HepG2 (cell line): ENCODE measurements around the gene CEP20. TPM values are rescaled to one million over a fixed set of nuclear protein-coding genes. Genes with fewer than 3 reads are reported as not detected.

ENCODE experiments used
- ATAC-seq: fragments of 200-7000 bp; cut with Tn5 transposase; 3 replicates; pipeline ENCODE4 v1.9.1; 2020; ENCODE audit warnings: mild to moderate bottlenecking, moderate library complexity
- BruUV-seq: library from RNA; stranded (reverse); fragments of 400-500 nt; replicated peaks from 2 replicates; lab custom pipeline; 2021; lab: Mats Ljungman, UMichigan
- CTCF ChIA-PET: fragments of 300-600 bp; formaldehyde crosslinking; extraction: SDS; loops from one replicate; lab custom pipeline; 2021; ENCODE audit warnings: low total read pairs, inconsistent platforms, low intra/inter-chr PET ratio; lab: Yijun Ruan, JAX
- POLR2A ChIA-PET: fragments of 350-600 bp; sonication (Branson Sonifier 250); formaldehyde crosslinking; loops from one replicate; lab custom pipeline; 2020; ENCODE audit warnings: antibody characterized with exemption, inconsistent platforms; lab: Yijun Ruan, JAX
- DNase-seq: peaks from one replicate; pipeline ENCODE4 v3.0.0-alpha.2; 2015; ENCODE audit warnings: low spot score
- FAIRE-seq: peaks from 3 replicates; lab custom pipeline; 2011; peaks lifted over from hg19 to GRCh38; lab: Jason Lieb, UNC
- H2AFZ ChIP-seq: one replicate; pipeline ENCODE4 v1.6.1; 2011; ENCODE audit warnings: low read length, inconsistent platforms
- H3K27ac ChIP-seq: fragments of 300-600 bp; 3 replicates; pipeline ENCODE4 v1.8.0; 2011; ENCODE audit warnings: mixed run types, mild to moderate bottlenecking, mixed read lengths, low read length, inconsistent platforms; ENCODE audit not compliant: insufficient read depth; ENCODE audit errors: extremely low read length
- H3K27me3 ChIP-seq, 2 experiments: fragments of 200-600 bp in 1 of 2; 2 replicates in 1 of 2; 3 replicates in 1 of 2; pipeline versions ENCODE4 v1.6.0 to v1.8.0; 2011; ENCODE audit warnings: low read length in 2 of 2, mild to moderate bottlenecking in 2 of 2, moderate library complexity in 2 of 2, inconsistent platforms in 1 of 2; ENCODE audit not compliant: insufficient read depth in 2 of 2, control insufficient read depth in 1 of 2
- H3K36me3 ChIP-seq, 2 experiments: fragments of 200-600 bp in 1 of 2; replicated peaks in 1 of 2; 2 replicates in 1 of 2; 3 replicates in 1 of 2; pipeline versions ENCODE4 v1.5.1 to v1.8.0; 2011; ENCODE audit warnings: low read length in 2 of 2, inconsistent platforms in 1 of 2; ENCODE audit not compliant: insufficient read depth in 2 of 2, control insufficient read depth in 1 of 2
- H3K4me1 ChIP-seq: 2 replicates; pipeline ENCODE4 v1.5.1; 2012; ENCODE audit warnings: low read length, inconsistent platforms; ENCODE audit not compliant: insufficient read depth
- H3K4me2 ChIP-seq: 2 replicates; pipeline ENCODE4 v1.6.0; 2011; ENCODE audit warnings: low read depth, low read length, inconsistent platforms
- H3K4me3 ChIP-seq, 3 experiments: fragments of 200-600 bp in 1 of 3; sonication (generic), shearing (Covaris generic) in 1 of 3; replicated peaks in 1 of 3; 2 replicates each; pipeline ENCODE4 v1.5.1; 2011 to 2016; ENCODE audit warnings: low read length in 3 of 3, inconsistent platforms in 2 of 3, low read depth in 2 of 3, mild to moderate bottlenecking in 2 of 3, control low read depth in 1 of 3, mixed read lengths in 1 of 3; ENCODE audit not compliant: insufficient read depth in 1 of 3
- H3K79me2 ChIP-seq: one replicate; pipeline ENCODE4 v1.6.1; 2011; ENCODE audit warnings: low read length, inconsistent platforms; ENCODE audit not compliant: insufficient read depth
- H3K9ac ChIP-seq: 2 replicates; pipeline ENCODE4 v1.6.0; 2011; ENCODE audit warnings: mild to moderate bottlenecking, low read depth, low read length, inconsistent platforms; ENCODE audit not compliant: insufficient read depth
- H3K9me3 ChIP-seq: 2 replicates; pipeline ENCODE4 v1.5.1; 2012; ENCODE audit warnings: mild to moderate bottlenecking, low read length
- H4K20me1 ChIP-seq: 2 replicates; pipeline ENCODE4 v1.6.0; 2011; ENCODE audit warnings: inconsistent platforms, mild to moderate bottlenecking, low read length, moderate library complexity; ENCODE audit not compliant: insufficient read depth
- FOXP1 ChIP-seq, 2 experiments: fragments of 450-650 bp in 1 of 2; IDR thresholded peaks; 2 replicates each; pipeline ENCODE4 v1.6.1; 2017 to 2018; ENCODE audit warnings: antibody characterized with exemption in 1 of 2
- HMG20B ChIP-seq: conservative IDR thresholded peaks from 2 replicates; pipeline ENCODE4 v1.6.1; 2016; ENCODE audit warnings: missing genetic modification reagents, missing compliant biosample characterization
- HNRNPK ChIP-seq: fragments of 200-400 bp; formaldehyde crosslinking; IDR thresholded peaks from 2 replicates; pipeline ENCODE4 v1.6.1; 2018; ENCODE audit warnings: low read length, low read depth, moderate library complexity, mild to moderate bottlenecking; ENCODE audit not compliant: poor library complexity, severe bottlenecking
- MAFF ChIP-seq: IDR thresholded peaks from 2 replicates; pipeline ENCODE4 v1.6.1; 2011; ENCODE audit warnings: low read depth, low read length, improper control_type of control experiment
- MAFK ChIP-seq, 2 experiments: IDR thresholded peaks in 1 of 2; conservative IDR thresholded peaks in 1 of 2; 2 replicates each; pipeline ENCODE4 v1.6.1; 2011; ENCODE audit warnings: improper control_type of control experiment in 2 of 2, low read length in 2 of 2
- MXI1 ChIP-seq: IDR thresholded peaks from 3 replicates; pipeline ENCODE4 v1.6.1; 2012; ENCODE audit warnings: low read depth, low read length, inconsistent platforms, borderline replicate concordance
- NFRKB ChIP-seq: fragments of 450-650 bp; IDR thresholded peaks from 2 replicates; pipeline ENCODE4 v1.6.1; 2017
- PCBP2 ChIP-seq: fragments of 200-400 bp; formaldehyde crosslinking; optimal IDR thresholded peaks from 2 replicates; pipeline ENCODE3; 2018; ENCODE audit warnings: low read length, low read depth; ENCODE audit not compliant: poor library complexity, severe bottlenecking
- RAD51 ChIP-seq: fragments of 450-650 bp; IDR thresholded peaks from 2 replicates; pipeline ENCODE4 v1.6.1; 2016; ENCODE audit warnings: borderline replicate concordance
- SPEN ChIP-seq: sonication (generic); formaldehyde crosslinking; IDR thresholded peaks from 2 replicates; pipeline ENCODE4 v1.5.1; 2020; ENCODE audit warnings: low read depth, mild to moderate bottlenecking, missing genetic modification reagents
- YEATS2 ChIP-seq: sonication (generic); formaldehyde crosslinking; IDR thresholded peaks from 2 replicates; pipeline ENCODE4 v1.4.0; 2020; ENCODE audit warnings: missing genetic modification reagents, borderline replicate concordance
- ZBTB8A ChIP-seq: sonication (generic); formaldehyde crosslinking; IDR thresholded peaks from 2 replicates; pipeline ENCODE4 v1.4.0; 2020; ENCODE audit warnings: mild to moderate bottlenecking, low read depth, missing genetic modification reagents, borderline replicate concordance
- ZNF263 ChIP-seq: sonication (generic); formaldehyde crosslinking; IDR thresholded peaks from 2 replicates; pipeline ENCODE4 v1.4.0; 2020; ENCODE audit warnings: missing genetic modification reagents
- ZNF552 ChIP-seq: sonication (generic); formaldehyde crosslinking; IDR thresholded peaks from 2 replicates; pipeline ENCODE4 v1.9.0; 2022; ENCODE audit warnings: missing genetic modification reagents, mild to moderate bottlenecking, borderline replicate concordance
- ZNF773 ChIP-seq: sonication (generic); formaldehyde crosslinking; IDR thresholded peaks from 2 replicates; pipeline ENCODE4 v1.4.0; 2020; ENCODE audit warnings: missing genetic modification reagents, borderline replicate concordance
- WGBS: methylation state at CpG from one replicate; pipeline ENCODE4 v1.1.6; 2017; ENCODE audit warnings: low lambda C conversion rate; 5-methylcytosine and 5-hydroxymethylcytosine counted together
- in situ Hi-C: cut with HindIII; loops from 2 replicates; pipeline ENCODE4 v1.10.0; 2017; ENCODE audit warnings: low pct_unique_long_range_greater_than_20kb; ENCODE audit not compliant: extremely low pct_ligation_motif_present
- intact Hi-C: fragments of 100-400 bp; cut with micrococcal nuclease; formaldehyde crosslinking; loops from one replicate; pipeline ENCODE4 v1.10.0; 2022; ENCODE audit not compliant: unreplicated experiment
- polyA plus RNA-seq, 8 experiments: library from polyadenylated mRNA; depleted of rRNA in 3 of 8; stranded (reverse) in 7 of 8; unstranded in 1 of 8; fragments of >200 nt; fragmentation: Illumina TruSeq in 4 of 8; extraction: Trizol in 4 of 8; gene quantifications; 2 replicates each; pipeline versions ENCODE4 v1.2.1 to v1.2.3, GENCODE V29; 2011 to 2016; ENCODE audit warnings: low read depth in 4 of 8, missing spikeins in 1 of 8, mixed read lengths in 1 of 8; ENCODE audit not compliant: insufficient read depth in 1 of 8
- total RNA-seq, 5 experiments: library from RNA; depleted of rRNA; stranded (reverse); fragments of >200 nt; fragmentation: Illumina TruSeq; extraction: Trizol; gene quantifications; 2 replicates each; pipeline ENCODE4 v1.2.3, GENCODE V29; 2016; ENCODE audit warnings: low read depth in 1 of 5
- TF ChIP-seq, protein P1 (sequence below): sonication (generic); formaldehyde crosslinking; IDR thresholded peaks from 2 replicates; pipeline ENCODE4 v1.4.0; 2020; ENCODE audit warnings: missing genetic modification reagents, low read depth, mild to moderate bottlenecking, borderline replicate concordance

CEP20 gene
- total and polyA plus RNA-seq, 2 of the 13 experiments (the other 11 are each of a cell fraction or from before 2014, with no cell fraction given) = 53.0 to 54.1 TPM

DNA sequence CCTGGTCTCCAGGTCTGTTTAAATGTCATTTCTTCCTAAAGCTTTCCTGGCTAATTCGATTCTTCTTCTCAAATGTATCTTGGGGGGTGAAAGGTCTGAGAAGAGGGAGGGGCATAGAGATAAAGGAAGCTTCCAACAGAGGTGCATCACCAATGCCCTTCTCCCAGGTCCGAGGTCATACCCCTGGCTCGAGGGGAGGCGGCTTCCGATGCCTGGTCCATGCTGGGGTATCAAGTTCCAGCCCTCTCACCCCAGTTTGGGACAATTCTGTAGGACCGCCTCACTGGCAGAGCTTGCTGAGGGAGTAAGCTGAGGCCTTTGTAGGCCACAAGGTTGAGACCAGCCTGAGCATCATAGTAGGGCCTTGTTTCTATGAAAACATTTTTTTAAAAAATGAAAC, 10.3 kb upstream of the CEP20 start:
- H2AFZ ChIP-seq = no peak overlapping the region
- ATAC-seq = no peak
- H3K36me3 ChIP-seq = no peaks in the 10 kb centered on the region
- no peak overlapping the region for H3K27ac ChIP-seq
- no TSS peak for BruUV-seq
- POLR2A ChIA-PET = interaction anchor here (1.7 to 5.2 kb wide), 3 partner anchors 10 to 53 kb away, joined by 9 to 72 read pairs (median 14); partner anchors contain the start of gene CEP20
- H3K9ac ChIP-seq = no peak overlapping the region
- no peak for DNase-seq
- CTCF ChIA-PET = no interaction called here
- peaks cover 71% of the 10 kb centered on the region for H3K4me1 ChIP-seq
- WGBS = 59% methylated on average over 6 of the region's 6 CpGs
- in situ Hi-C loops (no loop called here), intact Hi-C loops (loop anchor here (5.0 kb wide), 1 partner anchor 49 kb away; the partner anchor contains the start of gene ABCC1)
- H4K20me1 ChIP-seq = no peaks in the 10 kb centered on the region
- no peak for FAIRE-seq
- no peaks in the 10 kb centered on the region for H3K27me3 ChIP-seq
- no peaks in the 10 kb centered on the region for H3K9me3 ChIP-seq
- no peak overlapping the region for H3K4me2 ChIP-seq
- TF ChIP-seq YEATS2 = 0 out of 2 replicates have a peak, but pooled peaks have one; percentile 2
- no peak for TF ChIP-seq MXI1
- H3K4me3 ChIP-seq = no peak overlapping the region
- H3K79me2 ChIP-seq = no peaks in the 10 kb centered on the region

DNA sequence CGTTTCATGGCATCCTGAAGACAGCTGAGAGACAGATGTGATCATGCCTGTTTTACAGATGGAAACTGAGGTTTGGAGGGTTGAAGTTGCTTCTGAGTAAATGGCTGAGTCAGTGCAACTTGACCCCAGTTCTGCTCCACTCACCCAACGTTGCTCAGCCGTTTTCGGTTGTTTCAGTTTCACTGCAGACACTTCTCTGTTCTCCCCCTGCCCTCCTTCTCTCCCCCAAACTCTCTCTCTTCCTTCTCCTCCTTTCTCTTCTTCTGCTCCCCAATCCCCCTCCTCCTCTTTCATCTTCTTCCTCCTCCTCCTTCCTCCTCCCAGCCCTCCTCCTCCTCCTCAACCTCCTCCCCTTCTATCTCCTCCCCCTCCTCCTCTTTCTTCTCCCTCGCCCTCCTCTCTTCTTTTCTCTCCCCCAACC, 9.4 kb upstream of the CEP20 start:
- peak; percentile 44 to 52 for TF ChIP-seq MAFK (conservative IDR thresholded peaks at IDR 0.05 in 1 of 2, IDR thresholded peaks at IDR 0.05 in 1 of 2; ENCODE audit: low read length in 2 of 2)
- TF ChIP-seq FOXP1 (IDR thresholded peaks at IDR 0.05) = peak; percentile 11; the same call in 1 of the 2 replicates
- TF ChIP-seq FOXP1 (CRISPR knock-in tag; IDR thresholded peaks at IDR 0.05) = no peak
- 0 out of 2 replicates have a peak, but pooled peaks have one; percentile 5 for TF ChIP-seq NFRKB
- TF ChIP-seq ZNF263 = 0 out of 2 replicates have a peak, but pooled peaks have one; percentile 51
- TF ChIP-seq HMG20B (CRISPR knock-in tag) = no peak
- no peak for TF ChIP-seq RAD51
- TF ChIP-seq SPEN = no peak
- no peak for TF ChIP-seq ZBTB8A
- no peak for TF ChIP-seq ZNF552 (CRISPR knock-in tag)
- peak; percentile 45 for TF ChIP-seq HNRNPK
- peak; percentile 48 for TF ChIP-seq MAFF
- TF ChIP-seq PCBP2 = peak; percentile 90
- TF ChIP-seq, protein P1, sequence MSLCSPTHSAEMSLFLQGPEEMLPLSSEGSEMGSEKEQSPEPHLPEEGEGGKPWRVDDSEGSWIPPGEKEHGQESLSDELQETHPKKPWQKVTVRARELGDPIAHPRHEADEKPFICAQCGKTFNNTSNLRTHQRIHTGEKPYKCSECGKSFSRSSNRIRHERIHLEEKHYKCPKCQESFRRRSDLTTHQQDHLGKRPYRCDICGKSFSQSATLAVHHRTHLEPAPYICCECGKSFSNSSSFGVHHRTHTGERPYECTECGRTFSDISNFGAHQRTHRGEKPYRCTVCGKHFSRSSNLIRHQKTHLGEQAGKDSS (CRISPR knock-in tag) = no peak
- no peak for TF ChIP-seq ZNF773 (CRISPR knock-in tag)
- WGBS = 42% methylated on average over 5 of the region's 5 CpGs
- H3K79me2 ChIP-seq = no peaks in the 10 kb centered on the region
- no TSS peak for BruUV-seq
- no peak overlapping the region for H3K9ac ChIP-seq
- H3K27me3 ChIP-seq = no peaks in the 10 kb centered on the region
- H3K4me2 ChIP-seq = no peak overlapping the region
- CTCF ChIA-PET = no interaction called here
- no peak overlapping the region for H3K27ac ChIP-seq
- intact Hi-C loops (loop anchor here (5.0 kb wide), 1 partner anchor 49 kb away; the partner anchor contains the start of gene ABCC1), in situ Hi-C loops (no loop called here)
- peaks cover 76% of the 10 kb centered on the region for H3K4me1 ChIP-seq
- no peak for DNase-seq
- no peaks in the 10 kb centered on the region for H3K9me3 ChIP-seq
- FAIRE-seq = no peak
- H3K4me3 ChIP-seq = no peak overlapping the region
- no peaks in the 10 kb centered on the region for H3K36me3 ChIP-seq
- H4K20me1 ChIP-seq = no peaks in the 10 kb centered on the region
- no peak for ATAC-seq
- H2AFZ ChIP-seq = no peak overlapping the region
- POLR2A ChIA-PET = interaction anchor here (5.2 kb wide), 1 partner anchor 10 kb away, joined by 72 read pairs; the partner anchor contains the start of gene CEP20
